Neural cell (in vitro differentiated cells): ENCODE data around the gene FAM78B. TPM values are rescaled to one million over a fixed set of nuclear protein-coding genes. Genes with fewer than 3 reads are reported as not detected.

ENCODE experiments used
- H2AFZ ChIP-seq: fragments of 200-600, 300-800 bp; sonication (generic), shearing (Covaris generic); 2 replicates; pipeline ENCODE4 v1.6.0; 2014; ENCODE audit warnings: low read depth, mild to moderate bottlenecking, antibody characterized with exemption, low read length, moderate library complexity
- H3F3A ChIP-seq: fragments of 200-600 bp; shearing (Covaris generic); 2 replicates; pipeline ENCODE4 v1.6.1; 2016; ENCODE audit warnings: mild to moderate bottlenecking, moderate library complexity, mixed read lengths, antibody characterized with exemption, low read length; ENCODE audit not compliant: insufficient read depth, poor library complexity, severe bottlenecking
- H3K27ac ChIP-seq: fragments of 200-600, 300-800 bp; sonication (generic), shearing (Covaris generic); 2 replicates; pipeline ENCODE4 v1.5.1; 2014; ENCODE audit warnings: mild to moderate bottlenecking, low read length, moderate library complexity
- H3K27me3 ChIP-seq: fragments of 300-800, 200-600 bp; sonication (generic), shearing (Covaris generic); 2 replicates; pipeline ENCODE4 v1.6.0; 2014; ENCODE audit warnings: mild to moderate bottlenecking, low read depth, low read length, moderate library complexity; ENCODE audit not compliant: insufficient read depth
- H3K36me3 ChIP-seq: fragments of 300-800, 200-600 bp; sonication (generic), shearing (Covaris generic); 2 replicates; pipeline ENCODE4 v1.5.1; 2014; ENCODE audit warnings: mild to moderate bottlenecking, antibody characterized with exemption, low read length, moderate library complexity; ENCODE audit not compliant: insufficient read depth
- H3K4me2 ChIP-seq: fragments of 300-800, 200-600 bp; sonication (generic), shearing (Covaris generic); 2 replicates; pipeline ENCODE4 v1.6.0; 2014; ENCODE audit warnings: mild to moderate bottlenecking, low read length
- H3K4me3 ChIP-seq: fragments of 300-800, 200-600 bp; sonication (generic), shearing (Covaris generic); 2 replicates; pipeline ENCODE4 v1.5.1; 2014; ENCODE audit warnings: mild to moderate bottlenecking, low read length, moderate library complexity
- H3K79me2 ChIP-seq: fragments of 200-600 bp; shearing (Covaris generic); replicated peaks from 2 replicates; pipeline ENCODE4 v1.6.0; 2014; ENCODE audit warnings: mild to moderate bottlenecking, low read length, moderate library complexity; ENCODE audit not compliant: insufficient read depth
- H3K9ac ChIP-seq: fragments of 300-800, 200-600 bp; sonication (generic), shearing (Covaris generic); 2 replicates; pipeline ENCODE4 v1.6.1; 2016; ENCODE audit warnings: mild to moderate bottlenecking, low read length, mixed read lengths
- H3K9me2 ChIP-seq: fragments of 200-600 bp; shearing (Covaris generic); 2 replicates; pipeline ENCODE4 v1.6.1; 2016; ENCODE audit warnings: mild to moderate bottlenecking, low read length, mixed read lengths; ENCODE audit not compliant: insufficient read depth
- H3K9me3 ChIP-seq: fragments of 200-600, 300-800 bp; sonication (generic), shearing (Covaris generic); 2 replicates; pipeline ENCODE4 v1.6.1; 2016; ENCODE audit warnings: mild to moderate bottlenecking, mixed run types, low read length, moderate library complexity, mixed read lengths
- H4K20me1 ChIP-seq: fragments of 200-600 bp; shearing (Covaris generic); 2 replicates; pipeline ENCODE4 v1.6.1; 2016; ENCODE audit warnings: mild to moderate bottlenecking, mixed run types; ENCODE audit not compliant: insufficient read depth
- CTCF ChIP-seq: fragments of 450-650 bp; IDR thresholded peaks from 2 replicates; pipeline ENCODE4 v1.5.1; 2014; ENCODE audit warnings: antibody characterized with exemption, mild to moderate bottlenecking, moderate library complexity; ENCODE audit not compliant: poor library complexity, severe bottlenecking
- EP300 ChIP-seq: fragments of 450-650 bp; conservative IDR thresholded peaks from 2 replicates; pipeline ENCODE4 v1.6.1; 2014; ENCODE audit warnings: antibody characterized with exemption, mild to moderate bottlenecking, moderate library complexity; ENCODE audit not compliant: poor library complexity, severe bottlenecking
- EZH2 ChIP-seq: fragments of 200-600, 300-800 bp; shearing (Covaris generic), sonication (generic); IDR thresholded peaks from 2 replicates; pipeline ENCODE4 v1.6.1; 2014; ENCODE audit warnings: antibody characterized with exemption, low read length, borderline replicate concordance, mild to moderate bottlenecking; ENCODE audit not compliant: insufficient read depth, poor library complexity, severe bottlenecking
- MXI1 ChIP-seq: fragments of 450-650 bp; conservative IDR thresholded peaks from 2 replicates; pipeline ENCODE4 v1.6.1; 2014; ENCODE audit warnings: antibody characterized with exemption, mild to moderate bottlenecking; ENCODE audit not compliant: poor library complexity, severe bottlenecking
- POLR2AphosphoS5 ChIP-seq: IDR thresholded peaks from 2 replicates; pipeline ENCODE4 v1.6.1; 2012
- RAD21 ChIP-seq: fragments of 450-650 bp; conservative IDR thresholded peaks from 2 replicates; pipeline ENCODE4 v1.6.1; 2014; ENCODE audit warnings: antibody characterized with exemption, mild to moderate bottlenecking, moderate library complexity
- REST ChIP-seq: IDR thresholded peaks from 2 replicates; pipeline ENCODE4 v1.6.1; 2012; ENCODE audit warnings: borderline replicate concordance
- SMC3 ChIP-seq: fragments of 450-650 bp; conservative IDR thresholded peaks from 2 replicates; pipeline ENCODE4 v1.6.1; 2014; ENCODE audit warnings: antibody characterized with exemption, mild to moderate bottlenecking, moderate library complexity; ENCODE audit not compliant: poor library complexity
- TAF1 ChIP-seq: IDR thresholded peaks from 2 replicates; pipeline ENCODE4 v1.6.1; 2012; ENCODE audit warnings: low read depth
- polyA plus RNA-seq: library from polyadenylated mRNA; depleted of rRNA; stranded (reverse); fragments of >200 nt; gene quantifications from 2 replicates; pipeline ENCODE4 v1.2.3, GENCODE V29; 2014

Gene FAM78B
- polyA plus RNA-seq, 1 donor from 2014 or later, result 2.4 TPM

GRCh38 chr1:166155108-166155507 is 11.7 kb downstream of the FAM78B start:
- H4K20me1 ChIP-seq, result no peaks in the 10 kb centered on the region
- H3K9me3 ChIP-seq, result no peaks in the 10 kb centered on the region
- no peaks in the 10 kb centered on the region for H3K9me2 ChIP-seq
- H3K27ac ChIP-seq, result no peak overlapping the region
- no peak overlapping the region for H3K4me2 ChIP-seq
- no peak overlapping the region for H3K4me3 ChIP-seq
- H3K79me2 ChIP-seq, result no peaks in the 10 kb centered on the region
- TF ChIP-seq SMC3, result no peak
- no peak for TF ChIP-seq EP300
- TF ChIP-seq REST, result no peak
- TF ChIP-seq MXI1, result no peak
- TF ChIP-seq POLR2AphosphoS5, result no peak
- TF ChIP-seq CTCF, result no peak
- H3K9ac ChIP-seq, result no peak overlapping the region
- no peak overlapping the region for H2AFZ ChIP-seq
- H3K27me3 ChIP-seq, result no peaks in the 10 kb centered on the region
- H3F3A ChIP-seq, result no peaks in the 10 kb centered on the region
- H3K36me3 ChIP-seq, result no peaks in the 10 kb centered on the region

- Histone ChIP-seq H3K36me3 (no peaks in the 10 kb centered on the region), H3K9me3 (no peaks in the 10 kb centered on the region), H2AFZ (no peak overlapping the region), H3K4me2 (no peak overlapping the region), H3K79me2 (no peaks in the 10 kb centered on the region), H3K9ac (no peak overlapping the region), H3K9me2 (no peaks in the 10 kb centered on the region), H3K27me3 (no peaks in the 10 kb centered on the region), H3K27ac (no peak overlapping the region), H4K20me1 (no peaks in the 10 kb centered on the region), H3F3A (no peaks in the 10 kb centered on the region), H3K4me3 (no peak overlapping the region)
- TF ChIP-seq SMC3 (no peak), EZH2 (no peak), REST (no peak), MXI1 (no peak), TAF1 (no peak), CTCF (no peak), POLR2AphosphoS5 (no peak), RAD21 (no peak), EP300 (no peak)
Measured at GRCh38 chr1:166153525-166154314, 13.1 kb downstream of the FAM78B start.
